H1 (cell line): ENCODE measurements around the gene SNCAIP. TPM values are rescaled to one million over a fixed set of nuclear protein-coding genes. Genes with fewer than 3 reads are reported as not detected.

ENCODE experiments used
- CTCF ChIA-PET: fragments of 300-600 bp; sonication (Branson Sonifier 250); formaldehyde crosslinking; loops from one replicate; lab custom pipeline; 2021; ENCODE audit not compliant: partially characterized antibody; lab: Charles Lee
- POLR2A ChIA-PET: fragments of 300-600 bp; sonication (Branson Sonifier 250); formaldehyde crosslinking; loops from one replicate; lab custom pipeline; 2021; ENCODE audit warnings: inconsistent platforms; ENCODE audit not compliant: partially characterized antibody; lab: Charles Lee
- DNase-seq, 2 experiments: peaks; one replicate each; pipeline versions ENCODE4 v3.0.0 to v3.0.0-alpha.2; 2010 to 2022; ENCODE audit warnings: low spot score in 2 of 2, low read depth in 1 of 2, mixed read lengths in 1 of 2
- FAIRE-seq: peaks from 2 replicates; lab custom pipeline; 2011; peaks lifted over from hg19 to GRCh38; lab: Jason Lieb, UNC
- H2AFZ ChIP-seq: 2 replicates; pipeline ENCODE4 v1.8.1; 2012; ENCODE audit warnings: low read length, inconsistent platforms
- H2AK5ac ChIP-seq: 2 replicates; pipeline ENCODE4 v1.6.1; 2013; ENCODE audit warnings: low read depth, low read length
- H2BK120ac ChIP-seq: replicated peaks from 2 replicates; pipeline ENCODE3; 2013; ENCODE audit warnings: low read depth, low read length, inconsistent platforms
- H2BK12ac ChIP-seq: 2 replicates; pipeline ENCODE4 v1.6.1; 2013; ENCODE audit warnings: low read depth, low read length
- H2BK15ac ChIP-seq: 2 replicates; pipeline ENCODE4 v1.6.1; 2013; ENCODE audit warnings: low read length
- H2BK20ac ChIP-seq: 2 replicates; pipeline ENCODE4 v1.6.1; 2013; ENCODE audit warnings: low read length
- H2BK5ac ChIP-seq: 2 replicates; pipeline ENCODE4 v1.6.1; 2013; ENCODE audit warnings: low read depth, low read length
- H3K14ac ChIP-seq: 2 replicates; pipeline ENCODE4 v1.6.1; 2013; ENCODE audit warnings: inconsistent platforms; ENCODE audit not compliant: insufficient read length
- H3K18ac ChIP-seq: 2 replicates; pipeline ENCODE4 v1.6.1; 2013; ENCODE audit warnings: low read length; ENCODE audit errors: extremely low read depth
- H3K23ac ChIP-seq: 2 replicates; pipeline ENCODE4 v1.6.1; 2013; ENCODE audit warnings: inconsistent platforms; ENCODE audit not compliant: insufficient read length
- H3K23me2 ChIP-seq: 2 replicates; pipeline ENCODE4 v1.6.1; 2013; ENCODE audit warnings: low read depth, low read length
- H3K27ac ChIP-seq: 2 replicates; pipeline ENCODE4 v1.6.1; 2011; ENCODE audit warnings: low read depth, low read length, inconsistent platforms
- H3K27me3 ChIP-seq, 4 experiments: replicated peaks in 1 of 4; 1 replicate in 1 of 4; 2 replicates in 3 of 4; pipeline versions ENCODE4 v1.6.1 to v1.8.1; 2011 to 2013; ENCODE audit warnings: low read length in 3 of 4, mild to moderate bottlenecking in 3 of 4, inconsistent platforms in 2 of 4, mixed read lengths in 2 of 4, moderate library complexity in 1 of 4; ENCODE audit not compliant: control insufficient read depth in 3 of 4, insufficient read depth in 3 of 4; ENCODE audit errors: extremely low read depth in 1 of 4
- H3K36me3 ChIP-seq, 4 experiments: 2 replicates each; pipeline versions ENCODE4 v1.6.1 to v1.8.1; 2011 to 2013; ENCODE audit warnings: mild to moderate bottlenecking in 4 of 4, low read length in 3 of 4, moderate library complexity in 2 of 4, control low read depth in 1 of 4, inconsistent platforms in 1 of 4; ENCODE audit not compliant: insufficient read depth in 4 of 4, control insufficient read depth in 2 of 4
- H3K4ac ChIP-seq: replicated peaks from 2 replicates; pipeline ENCODE3; 2013; ENCODE audit warnings: low read length, low read depth, mixed read lengths, inconsistent platforms; ENCODE audit not compliant: insufficient read length
- H3K4me1 ChIP-seq, 4 experiments: replicated peaks in 1 of 4; 1 replicate in 1 of 4; 2 replicates in 3 of 4; pipeline versions ENCODE4 v1.6.1 to v1.8.1; 2011 to 2013; ENCODE audit warnings: low read length in 3 of 4, inconsistent platforms in 2 of 4, mixed read lengths in 1 of 4; ENCODE audit not compliant: insufficient read depth in 4 of 4, control insufficient read depth in 3 of 4
- H3K4me2 ChIP-seq, 2 experiments: 2 replicates each; pipeline versions ENCODE4 v1.6.1 to v1.8.1; 2011 to 2013; ENCODE audit warnings: low read depth in 2 of 2, low read length in 2 of 2, control low read depth in 1 of 2, inconsistent platforms in 1 of 2, mild to moderate bottlenecking in 1 of 2; ENCODE audit not compliant: insufficient read depth in 1 of 2
- H3K4me3 ChIP-seq, 4 experiments: fragments of 200-600, 300-600 bp in 1 of 4; sonication (generic), shearing (Covaris generic), sonication (Bioruptor Twin) in 1 of 4; 2 replicates each; pipeline versions ENCODE4 v1.5.1 to v1.8.1; 2011 to 2016; ENCODE audit warnings: low read length in 4 of 4, low read depth in 3 of 4, control low read depth in 2 of 4, inconsistent platforms in 2 of 4, mild to moderate bottlenecking in 2 of 4, mixed read lengths in 1 of 4, moderate library complexity in 1 of 4; ENCODE audit not compliant: insufficient read depth in 2 of 4; ENCODE audit errors: extremely low read depth in 1 of 4
- H3K56ac ChIP-seq: replicated peaks from 2 replicates; pipeline ENCODE3; 2013; ENCODE audit warnings: low read depth, mild to moderate bottlenecking, mixed read lengths, low read length, inconsistent platforms; ENCODE audit not compliant: insufficient read length
- H3K79me1 ChIP-seq: 2 replicates; pipeline ENCODE4 v1.6.1; 2013; ENCODE audit warnings: low read depth, low read length, control low read depth
- H3K79me2 ChIP-seq, 2 experiments: 2 replicates each; pipeline versions ENCODE4 v1.6.1 to v1.8.1; 2012 to 2013; ENCODE audit warnings: low read length in 2 of 2, mild to moderate bottlenecking in 2 of 2, inconsistent platforms in 1 of 2; ENCODE audit not compliant: insufficient read depth in 2 of 2, control insufficient read depth in 1 of 2
- H3K9ac ChIP-seq, 4 experiments: replicated peaks in 1 of 4; 1 replicate in 1 of 4; 2 replicates in 3 of 4; pipeline versions ENCODE4 v1.6.1 to v1.8.1; 2011 to 2013; ENCODE audit warnings: low read depth in 3 of 4, low read length in 3 of 4, control low read depth in 2 of 4, mild to moderate bottlenecking in 2 of 4, moderate library complexity in 2 of 4, inconsistent platforms in 1 of 4; ENCODE audit errors: extremely low read depth in 1 of 4
- H3K9me3 ChIP-seq, 2 experiments: 2 replicates each; pipeline versions ENCODE4 v1.6.1 to v1.8.1; 2012 to 2013; ENCODE audit warnings: mild to moderate bottlenecking in 2 of 2, moderate library complexity in 2 of 2, control low read depth in 1 of 2, inconsistent platforms in 1 of 2, low read depth in 1 of 2, low read length in 1 of 2, mixed read lengths in 1 of 2; ENCODE audit not compliant: insufficient read depth in 2 of 2
- H4K20me1 ChIP-seq, 2 experiments: replicated peaks in 1 of 2; 2 replicates each; pipeline versions ENCODE3 to v1.8.1; 2011 to 2013; ENCODE audit warnings: inconsistent platforms in 2 of 2, low read length in 2 of 2, mild to moderate bottlenecking in 1 of 2; ENCODE audit not compliant: insufficient read depth in 2 of 2, control insufficient read depth in 1 of 2
- H4K5ac ChIP-seq: 2 replicates; pipeline ENCODE4 v1.6.1; 2013; ENCODE audit warnings: low read length, low read depth, mixed read lengths, inconsistent platforms; ENCODE audit not compliant: insufficient read length
- H4K8ac ChIP-seq: 2 replicates; pipeline ENCODE4 v1.8.0; 2013; ENCODE audit warnings: mild to moderate bottlenecking, moderate library complexity, low read length, inconsistent platforms; ENCODE audit not compliant: insufficient read depth; ENCODE audit errors: extremely low read depth
- H4K91ac ChIP-seq: replicated peaks from 2 replicates; pipeline ENCODE3; 2013; ENCODE audit warnings: low read length, mixed read lengths, inconsistent platforms; ENCODE audit not compliant: insufficient read length
- EGR1 ChIP-seq: IDR thresholded peaks from 2 replicates; pipeline ENCODE4 v1.6.1; 2011; ENCODE audit warnings: low read depth, low read length, borderline replicate concordance
- JUND ChIP-seq: IDR thresholded peaks from 2 replicates; pipeline ENCODE4 v1.6.1; 2011; ENCODE audit warnings: mild to moderate bottlenecking, improper control_type of control experiment, low read length
- POLR2A ChIP-seq, 2 experiments: IDR thresholded peaks; 1 replicate in 1 of 2; 2 replicates in 1 of 2; pipeline ENCODE4 v1.6.1; 2011; ENCODE audit warnings: low read depth in 2 of 2, low read length in 2 of 2, mild to moderate bottlenecking in 2 of 2; ENCODE audit errors: control extremely low read depth in 1 of 2
- SIN3A ChIP-seq, 2 experiments: IDR thresholded peaks in 1 of 2; conservative IDR thresholded peaks in 1 of 2; 2 replicates each; pipeline ENCODE4 v1.6.1; 2011 to 2012; ENCODE audit warnings: low read length in 2 of 2, improper control_type of control experiment in 1 of 2, low read depth in 1 of 2, mild to moderate bottlenecking in 1 of 2
- SP2 ChIP-seq: IDR thresholded peaks from 2 replicates; pipeline ENCODE4 v1.6.1; 2012; ENCODE audit warnings: mild to moderate bottlenecking, low read length, inconsistent platforms
- WGBS, 2 experiments: shearing (Covaris generic) in 1 of 2; methylation state at CpG; one replicate each; pipeline versions ENCODE4 v1.1.6 to v1.1.7; 2013 to 2015; ENCODE audit warnings: low lambda C conversion rate in 2 of 2, mixed read lengths in 2 of 2, inconsistent platforms in 1 of 2, low coverage in 1 of 2, missing lambda C conversion rate in 1 of 2; ENCODE audit not compliant: insufficient replicate concordance in 2 of 2, insufficient coverage in 1 of 2, insufficient read length in 1 of 2; ENCODE audit errors: extremely low coverage in 1 of 2, missing lambda C conversion rate in 1 of 2; 5-methylcytosine and 5-hydroxymethylcytosine counted together
- polyA plus RNA-seq, 7 experiments: library from polyadenylated mRNA; depleted of rRNA in 3 of 7; stranded (reverse) in 5 of 7; unstranded in 2 of 7; fragments of >200 nt in 5 of 7; fragments of 200-250 nt in 2 of 7; gene quantifications; 1 replicate in 5 of 7; 2 replicates in 1 of 7; 4 replicates in 1 of 7; pipeline versions ENCODE4 v1.2.1 to v1.2.3, GENCODE V29; 2011 to 2013; ENCODE audit warnings: missing spikeins in 2 of 7, mixed read lengths in 2 of 7
- total RNA-seq: library from RNA; stranded (reverse); fragmentation: NEBNext Ultra II Directional; extraction: Animal tissue kit (Norgen Biotek cat#: 25700); gene quantifications from 2 replicates; pipeline ENCODE4 v1.2.1, GENCODE V29; 2021
- TF ChIP-seq, protein P1 (sequence below): IDR thresholded peaks from 2 replicates; pipeline ENCODE4 v1.6.1; 2012; ENCODE audit warnings: inconsistent platforms

SNCAIP gene
- total and polyA plus RNA-seq, 2 of the 8 experiments (the other 6 are each of a cell fraction or from before 2014, with no cell fraction given), result 3.9 to 9.0 TPM

DNA sequence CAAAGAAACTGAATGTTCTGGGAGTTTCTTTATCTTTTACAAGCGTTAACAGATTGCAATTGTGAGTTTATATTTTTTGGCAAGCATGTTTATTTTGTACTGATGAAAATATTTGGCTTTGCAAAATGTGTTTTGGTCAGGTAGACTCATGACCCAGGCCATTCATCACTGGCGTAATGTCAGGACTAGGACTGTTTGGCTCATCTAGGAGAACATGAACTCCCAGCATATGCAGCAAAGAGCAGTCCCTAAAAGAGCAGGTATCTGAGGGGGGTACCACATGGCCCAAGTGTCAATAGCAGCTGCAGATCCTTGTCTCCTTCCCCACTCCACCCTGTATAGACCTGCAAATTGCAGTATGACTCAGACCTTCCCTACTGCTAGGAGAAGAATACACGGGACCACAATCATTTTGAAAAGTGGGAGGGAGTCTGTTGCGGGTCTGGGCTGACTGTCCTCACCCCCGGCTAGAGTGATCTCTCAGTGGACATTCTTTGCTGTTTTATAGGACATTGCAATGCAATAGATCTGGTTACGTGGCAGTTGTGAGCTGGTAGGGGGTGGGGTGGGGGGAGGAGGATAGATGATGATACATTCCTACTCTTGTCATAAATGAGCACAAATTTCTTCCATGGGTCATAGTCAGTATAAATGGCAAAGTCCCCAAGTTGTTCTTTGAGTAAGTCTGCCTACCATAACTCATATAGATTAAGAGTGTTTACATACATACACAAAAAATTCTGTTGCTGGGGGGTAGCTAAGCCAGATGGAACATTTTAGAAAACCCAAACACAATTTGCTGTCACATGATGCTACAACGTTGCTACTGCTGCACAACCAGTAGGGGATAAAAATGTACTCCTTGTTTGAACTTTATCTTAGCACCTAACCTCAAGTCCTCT is 20.8 kb upstream of the SNCAIP start:
- no peak for DNase-seq
- no peak for TF ChIP-seq SP2
- no peak for TF ChIP-seq POLR2A (IDR thresholded peaks at IDR 0.05; ENCODE audit: control extremely low read depth in 1 of 2, low read depth in 2 of 2, low read length in 2 of 2)
- peak in 1 of 2 experiments; percentile 47; a peak in 1 of 4 replicates for TF ChIP-seq SIN3A (conservative IDR thresholded peaks at IDR 0.05 in 1 of 2, IDR thresholded peaks at IDR 0.05 in 1 of 2; ENCODE audit: low read depth in 1 of 2, low read length in 2 of 2)
- no peak for TF ChIP-seq EGR1
- peak; percentile 76 for TF ChIP-seq JUND
- TF ChIP-seq, protein P1, sequence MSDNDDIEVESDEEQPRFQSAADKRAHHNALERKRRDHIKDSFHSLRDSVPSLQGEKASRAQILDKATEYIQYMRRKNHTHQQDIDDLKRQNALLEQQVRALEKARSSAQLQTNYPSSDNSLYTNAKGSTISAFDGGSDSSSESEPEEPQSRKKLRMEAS, result peak; percentile 68
- FAIRE-seq, result no peak

More for the DNA sequence above, 20.8 kb upstream of the SNCAIP start:
- H2AFZ ChIP-seq, result no peak overlapping the region; the same call in 1 of the 2 replicates
- H3K27ac ChIP-seq, result no peak overlapping the region
- no peaks in the 10 kb centered on the region for H3K79me1 ChIP-seq
- no peak overlapping the region for H4K8ac ChIP-seq
- H3K4me1 ChIP-seq, result peaks cover 3 to 9% (median 5%) of the 10 kb centered on the region in 4 experiments; a peak in 5 of 7 replicates
- H2BK120ac ChIP-seq, result no peak overlapping the region
- no peak overlapping the region for H3K23ac ChIP-seq
- no peak overlapping the region for H3K56ac ChIP-seq
- H4K91ac ChIP-seq, result no peak overlapping the region
- H3K4me2 ChIP-seq, result peak overlapping the region in 1 of 2 experiments; percentile 31; a peak in 1 of 4 replicates
- H2BK15ac ChIP-seq, result no peak overlapping the region
- ChIA-PET POLR2A (no interaction called here), CTCF (interaction anchor here (1.0 to 1.6 kb wide), 3 partner anchors 13 to 95 kb away, joined by 3 to 5 read pairs (median 3); no protein-coding TSS in a partner anchor)
- 64% methylated on average over 7 of the region's 7 CpGs; no CpG with 5 or more reads in 1 of the 2 experiments for WGBS, 2 experiments
- no peaks in the 10 kb centered on the region for H3K23me2 ChIP-seq
- H3K79me2 ChIP-seq, result no peaks in the 10 kb centered on the region
- no peak overlapping the region for H3K18ac ChIP-seq
- no peak overlapping the region for H2AK5ac ChIP-seq
- no peaks in the 10 kb centered on the region for H3K36me3 ChIP-seq
- H3K14ac ChIP-seq, result no peak overlapping the region
- no peak overlapping the region for H4K5ac ChIP-seq
- H2BK20ac ChIP-seq, result peak overlapping the region; percentile 8; the same call in 1 of the 2 replicates
- no peak overlapping the region for H3K4ac ChIP-seq
- H3K27me3 ChIP-seq, result no peaks in the 10 kb centered on the region
- H4K20me1 ChIP-seq, result no peaks in the 10 kb centered on the region
- H2BK5ac ChIP-seq, result no peak overlapping the region
- H3K9ac ChIP-seq, result no peak overlapping the region
- no peaks in the 10 kb centered on the region for H3K9me3 ChIP-seq
- H2BK12ac ChIP-seq, result 0 out of 2 replicates have a peak overlapping the region, but pooled peaks have one; percentile 20
- no peak overlapping the region for H3K4me3 ChIP-seq
